Keratinocyte (primary cell): ENCODE results near the gene ARPC1A.

ENCODE experiments used
- EZH2 ChIP-seq: IDR thresholded peaks from one replicate; pipeline ENCODE4 v1.6.1; 2012; ENCODE audit warnings: inconsistent platforms, mild to moderate bottlenecking, low read length, moderate library complexity
- TF ChIP-seq, protein P1 (sequence below), 3 experiments: IDR thresholded peaks in 1 of 3; conservative IDR thresholded peaks in 1 of 3; optimal IDR thresholded peaks in 1 of 3; 2 replicates in 2 of 3; 3 replicates in 1 of 3; pipeline versions ENCODE3 to v1.5.1; 2011; ENCODE audit warnings: low read length in 3 of 3, mild to moderate bottlenecking in 3 of 3, moderate library complexity in 2 of 3, control low read depth in 1 of 3, inconsistent platforms in 1 of 3; ENCODE audit not compliant: insufficient read depth in 2 of 3; ENCODE audit errors: extremely low read depth in 1 of 3

DNA sequence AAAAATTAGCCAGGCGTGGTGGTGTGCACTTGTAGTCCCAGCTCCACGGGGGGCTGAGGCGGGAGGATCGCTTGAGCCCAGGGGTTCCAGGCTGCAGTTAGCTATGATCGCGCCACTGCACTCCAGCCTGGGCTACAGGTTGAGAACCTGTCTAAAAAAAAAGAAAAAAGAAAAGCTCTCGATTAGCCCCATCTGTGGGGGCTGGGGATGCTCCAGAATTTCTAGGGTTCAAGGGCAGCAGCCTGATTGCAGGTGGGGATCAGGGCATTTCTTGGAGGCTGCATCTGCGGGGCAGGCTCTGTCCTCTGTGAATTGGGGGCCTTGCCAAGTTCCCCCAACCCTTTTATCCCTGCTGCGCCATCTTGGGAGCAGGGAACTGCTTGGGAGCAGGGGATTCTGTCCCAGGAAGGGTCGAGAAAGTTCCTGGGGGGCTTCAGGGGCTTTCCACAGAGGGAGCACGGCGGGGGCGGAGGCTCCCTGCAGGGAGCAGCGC lies 651 bp upstream of the ARPC1A start:
- TF ChIP-seq, protein P1, sequence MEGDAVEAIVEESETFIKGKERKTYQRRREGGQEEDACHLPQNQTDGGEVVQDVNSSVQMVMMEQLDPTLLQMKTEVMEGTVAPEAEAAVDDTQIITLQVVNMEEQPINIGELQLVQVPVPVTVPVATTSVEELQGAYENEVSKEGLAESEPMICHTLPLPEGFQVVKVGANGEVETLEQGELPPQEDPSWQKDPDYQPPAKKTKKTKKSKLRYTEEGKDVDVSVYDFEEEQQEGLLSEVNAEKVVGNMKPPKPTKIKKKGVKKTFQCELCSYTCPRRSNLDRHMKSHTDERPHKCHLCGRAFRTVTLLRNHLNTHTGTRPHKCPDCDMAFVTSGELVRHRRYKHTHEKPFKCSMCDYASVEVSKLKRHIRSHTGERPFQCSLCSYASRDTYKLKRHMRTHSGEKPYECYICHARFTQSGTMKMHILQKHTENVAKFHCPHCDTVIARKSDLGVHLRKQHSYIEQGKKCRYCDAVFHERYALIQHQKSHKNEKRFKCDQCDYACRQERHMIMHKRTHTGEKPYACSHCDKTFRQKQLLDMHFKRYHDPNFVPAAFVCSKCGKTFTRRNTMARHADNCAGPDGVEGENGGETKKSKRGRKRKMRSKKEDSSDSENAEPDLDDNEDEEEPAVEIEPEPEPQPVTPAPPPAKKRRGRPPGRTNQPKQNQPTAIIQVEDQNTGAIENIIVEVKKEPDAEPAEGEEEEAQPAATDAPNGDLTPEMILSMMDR (optimal IDR thresholded peaks at IDR 0.05 in 1 of 3, IDR thresholded peaks at IDR 0.05 in 1 of 3, conservative IDR thresholded peaks at IDR 0.05 in 1 of 3; ENCODE audit: extremely low read depth in 1 of 3, insufficient read depth in 2 of 3, low read length in 3 of 3) = no peak
- no peak for TF ChIP-seq EZH2
